Measurements from ENCODE around the gene C1RL.

The C1RL gene

GRCh38 chr12:7090222-7090998 is 18.6 kb downstream of the C1RL start:
- no peak overlapping the region for H3K4me3 ChIP-seq (ENCODE audit: low read depth, low read length)
- no peaks in the 10 kb centered on the region for H3K9me3 ChIP-seq
- no peak for DNase-seq
- peaks cover 4% of the 10 kb centered on the region; the same call in 1 of the 2 replicates for H3K27me3 ChIP-seq
- H3K4me1 ChIP-seq, result no peaks in the 10 kb centered on the region
- no peaks in the 10 kb centered on the region for H3K36me3 ChIP-seq
- TF ChIP-seq, protein P1, sequence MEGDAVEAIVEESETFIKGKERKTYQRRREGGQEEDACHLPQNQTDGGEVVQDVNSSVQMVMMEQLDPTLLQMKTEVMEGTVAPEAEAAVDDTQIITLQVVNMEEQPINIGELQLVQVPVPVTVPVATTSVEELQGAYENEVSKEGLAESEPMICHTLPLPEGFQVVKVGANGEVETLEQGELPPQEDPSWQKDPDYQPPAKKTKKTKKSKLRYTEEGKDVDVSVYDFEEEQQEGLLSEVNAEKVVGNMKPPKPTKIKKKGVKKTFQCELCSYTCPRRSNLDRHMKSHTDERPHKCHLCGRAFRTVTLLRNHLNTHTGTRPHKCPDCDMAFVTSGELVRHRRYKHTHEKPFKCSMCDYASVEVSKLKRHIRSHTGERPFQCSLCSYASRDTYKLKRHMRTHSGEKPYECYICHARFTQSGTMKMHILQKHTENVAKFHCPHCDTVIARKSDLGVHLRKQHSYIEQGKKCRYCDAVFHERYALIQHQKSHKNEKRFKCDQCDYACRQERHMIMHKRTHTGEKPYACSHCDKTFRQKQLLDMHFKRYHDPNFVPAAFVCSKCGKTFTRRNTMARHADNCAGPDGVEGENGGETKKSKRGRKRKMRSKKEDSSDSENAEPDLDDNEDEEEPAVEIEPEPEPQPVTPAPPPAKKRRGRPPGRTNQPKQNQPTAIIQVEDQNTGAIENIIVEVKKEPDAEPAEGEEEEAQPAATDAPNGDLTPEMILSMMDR (IDR thresholded peaks at IDR 0.05; ENCODE audit: low read depth, low read length), result no peak

GRCh38 chr12:7089196-7089871 is 19.7 kb downstream of the C1RL start:
- H3K4me1 ChIP-seq, result no peaks in the 10 kb centered on the region
- H3K9me3 ChIP-seq, result no peaks in the 10 kb centered on the region
- no peak overlapping the region for H3K4me3 ChIP-seq (ENCODE audit: low read depth, low read length)
- no peaks in the 10 kb centered on the region for H3K36me3 ChIP-seq
- TF ChIP-seq, protein P1 (IDR thresholded peaks at IDR 0.05; ENCODE audit: low read depth, low read length), result no peak
- H3K27me3 ChIP-seq, result peaks cover 4% of the 10 kb centered on the region; the same call in 1 of the 2 replicates
- DNase-seq, result no peak

DNA sequence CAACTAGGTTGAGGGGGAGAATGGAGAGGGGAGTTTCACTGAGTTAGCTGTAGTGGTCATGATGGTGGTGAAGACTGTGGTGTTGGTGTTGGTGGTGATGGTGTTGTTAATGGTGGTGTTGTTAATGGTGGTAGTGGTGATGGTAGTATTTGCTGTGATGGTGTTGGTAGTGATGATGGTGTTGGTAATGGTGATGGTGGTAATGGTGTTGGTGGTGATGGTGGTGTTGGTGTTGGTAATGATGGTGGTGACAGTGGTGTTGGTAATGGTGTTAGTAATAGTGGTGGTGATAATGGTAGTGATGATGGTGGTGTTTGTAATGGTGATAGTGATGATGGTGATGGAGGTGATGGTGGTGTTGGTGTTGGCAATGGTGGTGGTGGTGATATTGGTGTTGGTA is 25.9 kb downstream of the C1RL start:
- H3K4me1 ChIP-seq, result no peaks in the 10 kb centered on the region
- DNase-seq, result no peak
- H3K4me3 ChIP-seq (ENCODE audit: low read depth, low read length), result no peak overlapping the region
- no peaks in the 10 kb centered on the region for H3K9me3 ChIP-seq
- TF ChIP-seq, protein P1 (IDR thresholded peaks at IDR 0.05; ENCODE audit: low read depth, low read length), result no peak
- H3K36me3 ChIP-seq, result no peaks in the 10 kb centered on the region
- H3K27me3 ChIP-seq, result peaks cover 4% of the 10 kb centered on the region; the same call in 1 of the 2 replicates

- DNase-seq, result no peak
- Histone ChIP-seq H3K36me3 (no peaks in the 10 kb centered on the region), H3K4me1 (no peaks in the 10 kb centered on the region), H3K27me3 (no peaks in the 10 kb centered on the region), H3K9me3 (no peaks in the 10 kb centered on the region), H3K4me3 (ENCODE audit: low read depth, low read length) (no peak overlapping the region)
- TF ChIP-seq, protein P1 (IDR thresholded peaks at IDR 0.05; ENCODE audit: low read depth, low read length), result no peak
These were observed 28.0 kb downstream of the C1RL start for GRCh38 chr12:7081037-7081436.

GRCh38 chr12:7079826-7080125 is 29.2 kb downstream of the C1RL start:
- H3K4me3 ChIP-seq (ENCODE audit: low read depth, low read length), result no peak overlapping the region

More at GRCh38 chr12:7079826-7080125, 29.2 kb downstream of the C1RL start:
- DNase-seq, result no peak
- H3K4me1 ChIP-seq, result no peaks in the 10 kb centered on the region
- no peaks in the 10 kb centered on the region for H3K36me3 ChIP-seq
- TF ChIP-seq, protein P1 (IDR thresholded peaks at IDR 0.05; ENCODE audit: low read depth, low read length), result no peak
- H3K27me3 ChIP-seq, result peaks cover 3% of the 10 kb centered on the region
- no peaks in the 10 kb centered on the region for H3K9me3 ChIP-seq
